ENCODE results near the gene PPP1R17.

PPP1R17 gene

GRCh38 chr7:31648880-31649279 is 38.1 kb upstream of the PPP1R17 start:
- no peak for DNase-seq (ENCODE audit: low read depth)
- no peak overlapping the region for H3K4me3 ChIP-seq (ENCODE audit: low read depth, low read length)
- TF ChIP-seq, protein P1, sequence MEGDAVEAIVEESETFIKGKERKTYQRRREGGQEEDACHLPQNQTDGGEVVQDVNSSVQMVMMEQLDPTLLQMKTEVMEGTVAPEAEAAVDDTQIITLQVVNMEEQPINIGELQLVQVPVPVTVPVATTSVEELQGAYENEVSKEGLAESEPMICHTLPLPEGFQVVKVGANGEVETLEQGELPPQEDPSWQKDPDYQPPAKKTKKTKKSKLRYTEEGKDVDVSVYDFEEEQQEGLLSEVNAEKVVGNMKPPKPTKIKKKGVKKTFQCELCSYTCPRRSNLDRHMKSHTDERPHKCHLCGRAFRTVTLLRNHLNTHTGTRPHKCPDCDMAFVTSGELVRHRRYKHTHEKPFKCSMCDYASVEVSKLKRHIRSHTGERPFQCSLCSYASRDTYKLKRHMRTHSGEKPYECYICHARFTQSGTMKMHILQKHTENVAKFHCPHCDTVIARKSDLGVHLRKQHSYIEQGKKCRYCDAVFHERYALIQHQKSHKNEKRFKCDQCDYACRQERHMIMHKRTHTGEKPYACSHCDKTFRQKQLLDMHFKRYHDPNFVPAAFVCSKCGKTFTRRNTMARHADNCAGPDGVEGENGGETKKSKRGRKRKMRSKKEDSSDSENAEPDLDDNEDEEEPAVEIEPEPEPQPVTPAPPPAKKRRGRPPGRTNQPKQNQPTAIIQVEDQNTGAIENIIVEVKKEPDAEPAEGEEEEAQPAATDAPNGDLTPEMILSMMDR (IDR thresholded peaks at IDR 0.05; ENCODE audit: low read depth, low read length, missing control alignments): no peak
- in situ Hi-C loops (cut with HindIII; ENCODE audit: low sequenced_read_pairs): no loop called here

GRCh38 chr7:31651234-31652062 is 35.6 kb upstream of the PPP1R17 start:
- H3K4me3 ChIP-seq (ENCODE audit: low read depth, low read length): no peak overlapping the region
- no peak for DNase-seq (ENCODE audit: low read depth)
- TF ChIP-seq, protein P1 (IDR thresholded peaks at IDR 0.05; ENCODE audit: low read depth, low read length, missing control alignments): no peak
- in situ Hi-C loops (cut with HindIII; ENCODE audit: low sequenced_read_pairs): no loop called here

DNA sequence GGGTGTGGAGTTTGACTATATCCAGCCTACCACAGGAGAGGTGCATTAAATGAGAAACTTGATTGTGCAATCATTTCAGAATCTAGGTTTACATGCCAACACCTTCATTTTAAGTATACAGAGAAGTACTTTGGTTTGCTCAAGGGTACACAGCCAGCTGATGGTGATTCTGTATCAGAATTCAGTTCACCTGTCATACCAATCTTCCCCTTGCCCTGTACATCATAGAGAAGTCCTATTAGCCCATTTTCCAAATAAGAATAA is 35.0 kb upstream of the PPP1R17 start:
- no peak overlapping the region for H3K4me3 ChIP-seq (ENCODE audit: low read depth, low read length)
- in situ Hi-C loops (cut with HindIII; ENCODE audit: low sequenced_read_pairs): no loop called here
- TF ChIP-seq, protein P1 (IDR thresholded peaks at IDR 0.05; ENCODE audit: low read depth, low read length, missing control alignments): no peak
- no peak for DNase-seq (ENCODE audit: low read depth)

DNA sequence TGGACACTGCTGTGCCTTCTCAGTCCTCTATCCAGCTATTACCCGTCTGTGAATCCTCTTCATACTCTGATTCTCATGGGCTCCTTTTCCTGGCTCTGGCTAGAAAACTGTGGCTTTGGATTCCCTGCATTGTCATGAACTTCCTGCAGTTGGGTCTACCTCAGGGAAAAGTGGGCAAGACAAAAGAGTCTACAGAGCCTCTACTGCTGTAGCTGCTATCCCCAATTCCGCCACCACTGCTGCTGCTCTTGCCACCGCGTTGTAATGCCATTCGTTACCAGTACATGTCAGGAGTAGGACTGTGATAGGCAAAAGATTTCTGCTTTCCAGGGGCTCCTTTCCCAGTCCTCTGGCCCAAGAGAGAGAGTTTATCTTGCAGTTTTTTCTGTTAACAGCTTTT is 23.9 kb upstream of the PPP1R17 start:
- no peak overlapping the region for H3K4me3 ChIP-seq (ENCODE audit: low read depth, low read length)
- DNase-seq (ENCODE audit: low read depth): no peak
- TF ChIP-seq, protein P1 (IDR thresholded peaks at IDR 0.05; ENCODE audit: low read depth, low read length, missing control alignments): no peak
- in situ Hi-C loops (cut with HindIII; ENCODE audit: low sequenced_read_pairs): no loop called here

- TF ChIP-seq, protein P1 (IDR thresholded peaks at IDR 0.05; ENCODE audit: low read depth, low read length, missing control alignments): no peak
Measured at GRCh38 chr7:31664890-31665289, 22.1 kb upstream of the PPP1R17 start.

GRCh38 chr7:31665546-31665945 is 21.5 kb upstream of the PPP1R17 start:
- TF ChIP-seq, protein P1 (IDR thresholded peaks at IDR 0.05; ENCODE audit: low read depth, low read length, missing control alignments): no peak
- no peak overlapping the region for H3K4me3 ChIP-seq (ENCODE audit: low read depth, low read length)
- in situ Hi-C loops (cut with HindIII; ENCODE audit: low sequenced_read_pairs): no loop called here
- DNase-seq (ENCODE audit: low read depth): no peak

More at GRCh38 chr7:31664890-31665289, 22.1 kb upstream of the PPP1R17 start:
- in situ Hi-C loops (cut with HindIII; ENCODE audit: low sequenced_read_pairs): no loop called here
- no peak for DNase-seq (ENCODE audit: low read depth)
- no peak overlapping the region for H3K4me3 ChIP-seq (ENCODE audit: low read depth, low read length)
